Endothelial cell of umbilical vein (primary cell): ENCODE results near the gene CCDC38. TPM values are rescaled to one million over a fixed set of nuclear protein-coding genes. Genes with fewer than 3 reads are reported as not detected.

Experiments used
- BruUV-seq: library from RNA; stranded (reverse); fragments of 400-500 nt; replicated peaks from 2 replicates; lab custom pipeline; 2021; lab: Mats Ljungman, UMichigan
- CTCF ChIA-PET: fragments of 300-600, 350-600 bp; sonication (Branson Sonifier 250); formaldehyde crosslinking; loops from one replicate; lab custom pipeline; 2021; ENCODE audit warnings: antibody characterized with exemption, inconsistent platforms; lab: Charles Lee
- POLR2A ChIA-PET: fragments of 300-600, 350-600 bp; sonication (Branson Sonifier 250); formaldehyde crosslinking; loops from one replicate; lab custom pipeline; 2021; ENCODE audit warnings: antibody characterized with exemption, inconsistent platforms; lab: Charles Lee
- DNase-seq: peaks from one replicate; pipeline ENCODE4 v3.0.0-alpha.2; 2011; ENCODE audit warnings: low read depth, low spot score
- FAIRE-seq: peaks from 2 replicates; lab custom pipeline; 2011; peaks lifted over from hg19 to GRCh38; lab: Jason Lieb, UNC
- H2AFZ ChIP-seq: 2 replicates; pipeline ENCODE4 v1.6.0; 2012; ENCODE audit warnings: low read depth, low read length, control low read depth, inconsistent platforms
- H3K27ac ChIP-seq: 2 replicates; pipeline ENCODE4 v1.5.1; 2011; ENCODE audit warnings: low read depth, mild to moderate bottlenecking, control low read depth, low read length, moderate library complexity; ENCODE audit not compliant: insufficient read depth
- H3K27me3 ChIP-seq, 2 experiments: 2 replicates each; pipeline versions ENCODE4 v1.6.0 to v1.6.1; 2011; ENCODE audit warnings: low read length in 2 of 2, mixed read lengths in 1 of 2; ENCODE audit not compliant: control insufficient read depth in 2 of 2, insufficient read depth in 2 of 2
- H3K36me3 ChIP-seq, 2 experiments: 2 replicates in 1 of 2; 3 replicates in 1 of 2; pipeline ENCODE4 v1.5.1; 2011; ENCODE audit warnings: low read length in 2 of 2, mild to moderate bottlenecking in 1 of 2, moderate library complexity in 1 of 2; ENCODE audit not compliant: control insufficient read depth in 2 of 2, insufficient read depth in 2 of 2; ENCODE audit errors: extremely low read depth in 1 of 2
- H3K4me1 ChIP-seq: 3 replicates; pipeline ENCODE4 v1.5.1; 2011; ENCODE audit warnings: mild to moderate bottlenecking, low read length; ENCODE audit not compliant: control insufficient read depth, insufficient read depth; ENCODE audit errors: extremely low read depth
- H3K4me2 ChIP-seq: 2 replicates; pipeline ENCODE4 v1.6.1; 2011; ENCODE audit warnings: low read length, control low read depth, mixed read lengths; ENCODE audit not compliant: insufficient read depth
- H3K4me3 ChIP-seq, 3 experiments: fragments of 200-600 bp in 1 of 3; sonication (generic), shearing (Covaris generic) in 1 of 3; replicated peaks in 1 of 3; 2 replicates each; pipeline ENCODE4 v1.5.1; 2011 to 2016; ENCODE audit warnings: control low read depth in 3 of 3, low read length in 3 of 3, mild to moderate bottlenecking in 2 of 3, inconsistent platforms in 1 of 3, low read depth in 1 of 3, moderate library complexity in 1 of 3; ENCODE audit not compliant: insufficient read depth in 1 of 3
- H3K79me2 ChIP-seq: 2 replicates; pipeline ENCODE4 v1.6.0; 2012; ENCODE audit warnings: low read length, inconsistent platforms; ENCODE audit not compliant: control insufficient read depth, insufficient read depth
- H3K9ac ChIP-seq: replicated peaks from 2 replicates; pipeline ENCODE3; 2011; ENCODE audit warnings: low read length, control low read depth; ENCODE audit not compliant: insufficient read depth; ENCODE audit errors: extremely low read depth
- H3K9me1 ChIP-seq: replicated peaks from 3 replicates; pipeline ENCODE4 v1.6.0; 2011; ENCODE audit warnings: mild to moderate bottlenecking, low read length; ENCODE audit not compliant: control insufficient read depth, insufficient read depth; ENCODE audit errors: extremely low read depth
- H3K9me3 ChIP-seq: replicated peaks from 2 replicates; pipeline ENCODE4 v1.5.1; 2012; ENCODE audit warnings: low read length, inconsistent platforms; ENCODE audit not compliant: control insufficient read depth, insufficient read depth
- H4K20me1 ChIP-seq: replicated peaks from 2 replicates; pipeline ENCODE3; 2011; ENCODE audit warnings: mild to moderate bottlenecking, low read length; ENCODE audit not compliant: control insufficient read depth, insufficient read depth; ENCODE audit errors: extremely low read depth
- EZH2 ChIP-seq: IDR thresholded peaks from 2 replicates; pipeline ENCODE4 v1.6.1; 2012; ENCODE audit warnings: borderline replicate concordance, low read depth, mild to moderate bottlenecking, moderate library complexity, low read length, inconsistent platforms; ENCODE audit not compliant: severe bottlenecking
- FOS ChIP-seq: IDR thresholded peaks from 2 replicates; pipeline ENCODE4 v1.6.1; 2011; ENCODE audit warnings: mild to moderate bottlenecking, low read length, moderate library complexity, borderline replicate concordance; ENCODE audit not compliant: insufficient read depth
- GATA2 ChIP-seq: IDR thresholded peaks from 2 replicates; pipeline ENCODE4 v1.7.0; 2011; ENCODE audit warnings: low read depth, mild to moderate bottlenecking, moderate library complexity, mixed read lengths, low read length; ENCODE audit not compliant: insufficient read length, insufficient read depth
- JUN ChIP-seq: IDR thresholded peaks from 2 replicates; pipeline ENCODE4 v1.6.1; 2011; ENCODE audit warnings: borderline replicate concordance, low read depth; ENCODE audit not compliant: insufficient read length, insufficient read depth
- MAX ChIP-seq: IDR thresholded peaks from 2 replicates; pipeline ENCODE4 v1.6.1; 2011; ENCODE audit not compliant: insufficient read depth, insufficient read length
- MYC ChIP-seq: IDR thresholded peaks from one replicate; pipeline ENCODE4 v1.6.1; 2011; ENCODE audit warnings: mild to moderate bottlenecking, low read depth, low read length
- POLR2A ChIP-seq: IDR thresholded peaks from 2 replicates; pipeline ENCODE4 v1.6.1; 2012; ENCODE audit warnings: low read depth, mild to moderate bottlenecking, control low read depth, low read length
- POLR2AphosphoS5 ChIP-seq: IDR thresholded peaks from 2 replicates; pipeline ENCODE4 v1.6.1; 2012; ENCODE audit warnings: low read depth, mild to moderate bottlenecking, control low read depth, low read length, moderate library complexity; ENCODE audit not compliant: insufficient read depth
- dilution Hi-C: fragments of 300-500 bp; cut with MboI; formaldehyde crosslinking; loops from one replicate; pipeline ENCODE4 v1.15.0; 2019; ENCODE audit warnings: low sequenced_read_pairs; ENCODE audit not compliant: extremely low pct_ligation_motif_present
- intact Hi-C: fragments of 100-400 bp; cut with micrococcal nuclease; formaldehyde crosslinking; loops from one replicate; pipeline ENCODE4 v1.10.0; 2022
- polyA plus RNA-seq, 4 experiments: library from polyadenylated mRNA; depleted of rRNA in 3 of 4; stranded (reverse) in 3 of 4; unstranded in 1 of 4; fragments of >200 nt; gene quantifications; 2 replicates each; pipeline versions ENCODE4 v1.2.1 to v1.2.3, GENCODE V29; 2011 to 2012; ENCODE audit warnings: missing spikeins in 1 of 4
- total RNA-seq: library from RNA; stranded (reverse); gene quantifications from 2 replicates; pipeline ENCODE4 v1.2.3, GENCODE V29; 2021
- TF ChIP-seq, protein P1 (sequence below), 2 donors: IDR thresholded peaks; 1 replicate in 1 of 2; 2 replicates in 1 of 2; pipeline ENCODE4 v1.5.1; 2011; ENCODE audit warnings: low read length in 2 of 2, mild to moderate bottlenecking in 2 of 2, moderate library complexity in 2 of 2, control low read depth in 1 of 2, inconsistent platforms in 1 of 2, low read depth in 1 of 2; ENCODE audit not compliant: insufficient read depth in 1 of 2; ENCODE audit errors: extremely low read depth in 1 of 2

Gene CCDC38
- total and polyA plus RNA-seq, 2 donors (not counting 3 experiments of a cell fraction or from before 2014, with no cell fraction given): not detected

- TF ChIP-seq POLR2A (no peak), GATA2 (no peak), FOS (no peak), JUN (no peak), EZH2 (no peak), MYC (no peak), MAX (no peak), POLR2AphosphoS5 (no peak)
- TF ChIP-seq, protein P1, sequence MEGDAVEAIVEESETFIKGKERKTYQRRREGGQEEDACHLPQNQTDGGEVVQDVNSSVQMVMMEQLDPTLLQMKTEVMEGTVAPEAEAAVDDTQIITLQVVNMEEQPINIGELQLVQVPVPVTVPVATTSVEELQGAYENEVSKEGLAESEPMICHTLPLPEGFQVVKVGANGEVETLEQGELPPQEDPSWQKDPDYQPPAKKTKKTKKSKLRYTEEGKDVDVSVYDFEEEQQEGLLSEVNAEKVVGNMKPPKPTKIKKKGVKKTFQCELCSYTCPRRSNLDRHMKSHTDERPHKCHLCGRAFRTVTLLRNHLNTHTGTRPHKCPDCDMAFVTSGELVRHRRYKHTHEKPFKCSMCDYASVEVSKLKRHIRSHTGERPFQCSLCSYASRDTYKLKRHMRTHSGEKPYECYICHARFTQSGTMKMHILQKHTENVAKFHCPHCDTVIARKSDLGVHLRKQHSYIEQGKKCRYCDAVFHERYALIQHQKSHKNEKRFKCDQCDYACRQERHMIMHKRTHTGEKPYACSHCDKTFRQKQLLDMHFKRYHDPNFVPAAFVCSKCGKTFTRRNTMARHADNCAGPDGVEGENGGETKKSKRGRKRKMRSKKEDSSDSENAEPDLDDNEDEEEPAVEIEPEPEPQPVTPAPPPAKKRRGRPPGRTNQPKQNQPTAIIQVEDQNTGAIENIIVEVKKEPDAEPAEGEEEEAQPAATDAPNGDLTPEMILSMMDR (IDR thresholded peaks at IDR 0.05; ENCODE audit: extremely low read depth in 1 of 2, insufficient read depth in 1 of 2, low read depth in 1 of 2, low read length in 2 of 2): no peak
- Histone ChIP-seq H3K9ac (no peak overlapping the region), H3K27ac (no peak overlapping the region), H3K4me3 (no peak overlapping the region), H3K9me1 (no peaks in the 10 kb centered on the region), H4K20me1 (no peaks in the 10 kb centered on the region), H2AFZ (no peak overlapping the region), H3K27me3 (no peaks in the 10 kb centered on the region), H3K36me3 (peaks cover 2 to 3% of the 10 kb centered on the region in 2 experiments), H3K79me2 (no peaks in the 10 kb centered on the region), H3K4me1 (no peaks in the 10 kb centered on the region), H3K4me2 (no peak overlapping the region), H3K9me3 (no peaks in the 10 kb centered on the region)
- BruUV-seq: no TSS peak
- CTCF ChIA-PET: no interaction called here
- intact Hi-C loops (no loop called here), dilution Hi-C loops (no loop called here)
- DNase-seq: no peak
- no peak for FAIRE-seq
- POLR2A ChIA-PET: no interaction called here
These were observed 71.5 kb downstream of the CCDC38 start for GRCh38 chr12:95870897-95871296.
